NCI-H446 (cell line): ENCODE data around the gene MARCHF9.
"Not testable (repeated sequence)": the region's sequence is repeated elsewhere in the genome, so short reads cannot be mapped to it uniquely, and the experiment has no call there.

Experiments
- DNase-seq, 2 experiments: peaks; one replicate each; lab custom pipeline; 2025; lab: John Stamatoyannopoulos, UW

Gene MARCHF9

GRCh38 chr12:57769594-57769993 is 14.7 kb downstream of the MARCHF9 start:
- DNase-seq, result no peak

GRCh38 chr12:57770734-57771133 is 15.8 kb downstream of the MARCHF9 start:
- no peak for DNase-seq

GRCh38 chr12:57771236-57771872 is 16.5 kb downstream of the MARCHF9 start:
- DNase-seq, result peak; percentile 90 to 95

GRCh38 chr12:57771873-57772428 is 17.0 kb downstream of the MARCHF9 start, which contains the start of gene METTL1:
Gene METTL1, minus strand, starts transcription at chr12:57772105. Its CDS starts 22 bp downstream, at chr12:57772083.
- peak; percentile 95 for DNase-seq

GRCh38 chr12:57772429-57773322 is 17.8 kb downstream of the MARCHF9 start, which contains the start of gene EEF1AKMT3:
Gene EEF1AKMT3, plus strand, starts transcription at chr12:57772614. Its CDS starts 111 bp downstream, at chr12:57772725.
- DNase-seq, result peak in 1 of 2 experiments; percentile 72

GRCh38 chr12:57774634-57775033 is 19.7 kb downstream of the MARCHF9 start:
- DNase-seq, result not testable (repeated sequence)

GRCh38 chr12:57775044-57775443 is 20.1 kb downstream of the MARCHF9 start:
- no peak for DNase-seq

GRCh38 chr12:57775563-57776246 is 20.8 kb downstream of the MARCHF9 start:
- DNase-seq, result no peak

- no peak for DNase-seq
These were observed 21.3 kb downstream of the MARCHF9 start for GRCh38 chr12:57776247-57776587.

- no peak for DNase-seq
These were observed 22.5 kb downstream of the MARCHF9 start for GRCh38 chr12:57777367-57777766.

- DNase-seq, result no peak
These were observed 23.0 kb downstream of the MARCHF9 start for GRCh38 chr12:57777911-57778310.

GRCh38 chr12:57779736-57780135 is 24.8 kb downstream of the MARCHF9 start:
- no peak for DNase-seq

GRCh38 chr12:57780284-57780897 is 25.5 kb downstream of the MARCHF9 start:
- no peak for DNase-seq

- no peak for DNase-seq
These were observed 26.3 kb downstream of the MARCHF9 start for GRCh38 chr12:57781244-57781643.

- no peak for DNase-seq
These were observed 26.9 kb downstream of the MARCHF9 start for GRCh38 chr12:57781801-57782200.

GRCh38 chr12:57782243-57782607 is 27.3 kb downstream of the MARCHF9 start:
- DNase-seq, result no peak

GRCh38 chr12:57782608-57783465 is 27.9 kb downstream of the MARCHF9 start, which contains the start of gene TSFM:
Gene TSFM, plus strand, starts transcription at chr12:57782787. Its CDS starts 15 bp downstream, at chr12:57782802.
- peak; percentile 89 to 93 for DNase-seq

- no peak for DNase-seq
These were observed 28.5 kb downstream of the MARCHF9 start for GRCh38 chr12:57783466-57783801.

GRCh38 chr12:57783861-57784260 is 29.0 kb downstream of the MARCHF9 start:
- DNase-seq, result no peak

- DNase-seq, result no peak
These were observed 39.0 kb downstream of the MARCHF9 start for GRCh38 chr12:57793920-57794319.

GRCh38 chr12:57795354-57795753 is 40.5 kb downstream of the MARCHF9 start:
- no peak for DNase-seq
